Esophagus (tissue), 2 donors: Measurements from ENCODE around the gene SHROOM3. TPM values are rescaled to one million over a fixed set of nuclear protein-coding genes. Genes with fewer than 3 reads are reported as not detected.

Source experiments
- H3K27ac ChIP-seq, 2 donors: one replicate each; pipeline ENCODE4 v1.5.1; 2013; ENCODE audit warnings: low read depth in 2 of 2, mild to moderate bottlenecking in 2 of 2, inconsistent platforms in 1 of 2, low read length in 1 of 2, moderate library complexity in 1 of 2
- H3K27me3 ChIP-seq, 2 donors: one replicate each; pipeline ENCODE4 v1.6.1; 2013; ENCODE audit warnings: low read length in 2 of 2, control low read depth in 1 of 2, mild to moderate bottlenecking in 1 of 2; ENCODE audit not compliant: insufficient read depth in 2 of 2, control insufficient read depth in 1 of 2
- H3K36me3 ChIP-seq, 2 donors: one replicate each; pipeline ENCODE4 v1.6.1; 2013; ENCODE audit warnings: low read length in 1 of 2; ENCODE audit not compliant: control insufficient read depth in 2 of 2, insufficient read depth in 2 of 2
- H3K4me1 ChIP-seq, 2 donors: one replicate each; pipeline ENCODE4 v1.6.1; 2013; ENCODE audit warnings: low read length in 1 of 2; ENCODE audit not compliant: control insufficient read depth in 2 of 2, insufficient read depth in 2 of 2
- H3K4me3 ChIP-seq, 2 donors: one replicate each; pipeline ENCODE4 v1.5.1; 2013; ENCODE audit warnings: low read length in 2 of 2, mild to moderate bottlenecking in 2 of 2, low read depth in 1 of 2, moderate library complexity in 1 of 2
- H3K9me3 ChIP-seq, 2 donors: one replicate each; pipeline ENCODE4 v1.6.1; 2013; ENCODE audit warnings: mild to moderate bottlenecking in 2 of 2, low read depth in 1 of 2, low read length in 1 of 2, moderate library complexity in 1 of 2; ENCODE audit not compliant: control insufficient read depth in 2 of 2, insufficient read depth in 1 of 2
- WGBS, 2 donors: extraction: QIAGEN DNeasy Blood & Tissue Kit; methylation state at CpG; one replicate each; pipeline ENCODE4 v1.1.7; 2013; 5-methylcytosine and 5-hydroxymethylcytosine counted together
- polyA plus RNA-seq, 2 donors: library from polyadenylated mRNA; stranded (reverse); fragments of 200-250 nt; gene quantifications; one replicate each; pipeline ENCODE4 v1.2.3, GENCODE V29; 2013
- donor health status: healthy with polysubstance abuse.
- donor health status: Bipolar disorder and iron deficiency.

Gene SHROOM3
- polyA plus RNA-seq, 2 donors = 14.2 to 15.3 TPM

- Histone ChIP-seq H3K4me3 (no peak overlapping the region), H3K9me3 (no peaks in the 10 kb centered on the region), H3K27ac (no peak overlapping the region), H3K27me3 (no peaks in the 10 kb centered on the region), H3K36me3 (peaks cover 0 to under 1% of the 10 kb centered on the region in 2 donors), H3K4me1 (no peaks in the 10 kb centered on the region)
- WGBS, 2 donors = 80 to 89% methylated on average over 4 of the region's 4 CpGs
These were observed 348.8 kb downstream of the SHROOM3 start for GRCh38 chr4:76783836-76784235.

DNA sequence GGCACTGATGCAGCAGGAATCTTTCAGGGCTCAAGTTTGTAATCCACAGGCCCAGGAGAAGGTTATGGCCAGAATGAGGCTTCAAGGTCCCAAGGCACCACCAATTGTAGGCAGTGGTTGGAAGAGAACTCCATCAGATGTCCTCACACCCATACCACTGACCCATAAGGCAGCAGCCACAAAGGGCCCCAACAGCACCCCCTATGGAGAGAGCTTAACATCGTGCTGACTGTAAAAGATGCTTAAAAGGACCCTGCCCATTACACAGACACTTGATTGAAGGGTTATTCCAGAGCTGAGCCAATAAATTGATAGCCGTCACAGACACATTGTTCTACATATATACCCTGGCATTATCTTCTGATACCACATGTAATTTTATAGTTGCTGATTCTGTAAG, 349.2 kb downstream of the SHROOM3 start:
- Histone ChIP-seq H3K9me3 (no peaks in the 10 kb centered on the region), H3K4me3 (no peak overlapping the region), H3K27ac (no peak overlapping the region), H3K4me1 (no peaks in the 10 kb centered on the region), H3K27me3 (no peaks in the 10 kb centered on the region), H3K36me3 (no peaks in the 10 kb centered on the region)
- 86% methylated on average over 2 of the region's 2 CpGs for WGBS, 2 donors

DNA sequence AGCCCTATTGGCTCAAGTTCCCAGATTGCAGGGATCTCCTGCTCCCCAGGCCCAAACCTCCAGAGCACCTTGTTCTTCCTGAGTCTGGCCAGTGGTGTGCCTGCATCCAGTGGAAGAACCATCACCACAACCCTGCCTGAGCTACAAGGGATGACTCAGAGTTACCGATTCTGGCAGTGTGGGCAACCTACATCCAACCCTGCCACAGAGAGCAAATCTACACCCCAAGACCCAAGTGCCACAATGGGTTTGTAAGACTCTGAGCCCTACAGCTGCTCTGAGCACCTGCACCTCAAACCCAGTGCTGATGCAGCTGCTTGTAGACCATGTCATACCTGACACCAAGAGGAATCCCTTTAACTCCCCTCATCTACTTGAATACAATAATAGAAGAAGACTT, 352.9 kb downstream of the SHROOM3 start:
- Histone ChIP-seq H3K4me1 (no peaks in the 10 kb centered on the region), H3K27me3 (no peaks in the 10 kb centered on the region), H3K36me3 (no peaks in the 10 kb centered on the region), H3K4me3 (no peak overlapping the region), H3K9me3 (no peaks in the 10 kb centered on the region), H3K27ac (no peak overlapping the region)
- 93 to 100% methylated on average over 1 of the region's 1 CpG for WGBS, 2 donors

GRCh38 chr4:76790377-76790776, 355.3 kb downstream of the SHROOM3 start:
- Histone ChIP-seq H3K4me1 (no peaks in the 10 kb centered on the region), H3K27me3 (no peaks in the 10 kb centered on the region), H3K27ac (no peak overlapping the region), H3K4me3 (no peak overlapping the region), H3K9me3 (no peaks in the 10 kb centered on the region), H3K36me3 (no peaks in the 10 kb centered on the region)
- 81 to 90% methylated on average over 1 of the region's 1 CpG for WGBS, 2 donors

DNA sequence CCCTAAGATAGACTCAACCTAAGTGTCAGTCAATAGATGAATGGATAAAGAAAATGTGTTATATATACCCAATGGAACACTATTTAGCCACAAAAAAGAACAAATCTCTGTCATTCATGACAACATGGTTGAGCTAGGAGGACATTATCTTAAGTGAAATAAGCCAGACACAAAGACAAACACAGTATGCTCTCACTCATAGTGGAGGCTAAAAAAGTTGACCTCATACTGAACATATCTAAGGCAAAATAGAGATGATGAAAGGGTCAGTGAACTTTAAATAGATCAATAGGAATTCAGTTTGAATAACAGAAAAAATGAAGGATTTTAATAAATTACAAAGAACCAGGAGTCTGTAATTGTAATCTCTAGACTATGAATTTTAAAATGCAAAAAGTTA, 356.4 kb downstream of the SHROOM3 start:
- Histone ChIP-seq H3K27me3 (no peaks in the 10 kb centered on the region), H3K9me3 (no peaks in the 10 kb centered on the region)

GRCh38 chr4:76792418-76792817, 357.4 kb downstream of the SHROOM3 start:
- Histone ChIP-seq H3K27ac (no peak overlapping the region), H3K36me3 (no peaks in the 10 kb centered on the region), H3K27me3 (no peaks in the 10 kb centered on the region), H3K4me3 (no peak overlapping the region), H3K9me3 (no peaks in the 10 kb centered on the region), H3K4me1 (no peaks in the 10 kb centered on the region)

More for the DNA sequence above, 356.4 kb downstream of the SHROOM3 start:
- Histone ChIP-seq H3K27ac (no peak overlapping the region), H3K4me3 (no peak overlapping the region), H3K4me1 (no peaks in the 10 kb centered on the region), H3K36me3 (no peaks in the 10 kb centered on the region)

- H3K4me3 ChIP-seq = no peak overlapping the region
- H3K9me3 ChIP-seq = no peaks in the 10 kb centered on the region
- no peaks in the 10 kb centered on the region for H3K36me3 ChIP-seq
- H3K27me3 ChIP-seq = no peaks in the 10 kb centered on the region
- H3K27ac ChIP-seq = no peak overlapping the region
- H3K4me1 ChIP-seq = no peaks in the 10 kb centered on the region
These were observed 360.2 kb downstream of the SHROOM3 start for GRCh38 chr4:76795243-76795642.

DNA sequence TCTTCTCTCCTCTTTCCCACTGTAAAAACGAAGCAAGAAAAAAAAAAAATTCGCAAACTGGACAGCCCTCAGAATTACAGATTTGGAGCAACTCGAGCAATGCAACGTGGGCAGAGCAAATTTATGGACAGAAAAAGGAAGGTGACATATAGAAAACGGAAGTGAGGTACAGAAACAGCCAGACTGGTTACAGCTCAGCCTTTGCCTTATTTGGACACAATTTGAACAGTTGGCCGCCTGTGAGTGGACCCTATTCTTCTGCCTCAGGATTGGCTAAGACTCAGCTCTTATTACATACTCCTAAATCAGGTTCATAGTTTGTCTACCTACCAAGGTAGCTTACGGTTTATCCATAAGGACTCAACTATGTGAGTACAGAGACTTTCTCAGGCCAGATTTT, 364.1 kb downstream of the SHROOM3 start:
- Histone ChIP-seq H3K36me3 (no peaks in the 10 kb centered on the region), H3K4me3 (no peak overlapping the region), H3K4me1 (peaks cover 0 to 3% of the 10 kb centered on the region in 2 donors), H3K27ac (no peak overlapping the region), H3K9me3 (no peaks in the 10 kb centered on the region), H3K27me3 (no peaks in the 10 kb centered on the region)
- WGBS, 2 donors = 69 to 72% methylated on average over 7 of the region's 7 CpGs

DNA sequence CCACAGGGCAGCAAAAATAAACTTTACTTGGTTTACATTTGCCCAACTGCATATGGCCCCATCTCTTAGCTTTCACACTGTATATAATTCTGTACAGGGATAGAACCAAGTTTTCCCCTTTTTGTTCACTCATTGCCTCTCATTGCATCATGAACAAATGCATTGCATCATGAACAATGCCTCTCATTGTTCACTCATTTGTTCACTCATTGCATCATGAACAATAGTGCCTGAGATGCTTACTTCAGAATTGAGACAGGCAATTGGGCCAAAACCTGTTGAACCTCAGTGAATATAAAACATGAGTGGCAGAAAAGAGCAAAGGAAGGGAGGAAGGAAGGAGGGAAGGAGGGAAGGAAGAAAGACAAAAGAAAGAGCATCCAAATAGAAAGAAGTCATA, 364.7 kb downstream of the SHROOM3 start:
- Histone ChIP-seq H3K9me3 (no peaks in the 10 kb centered on the region), H3K27ac (no peak overlapping the region), H3K4me1 (peaks cover 0 to 3% of the 10 kb centered on the region in 2 donors), H3K4me3 (no peak overlapping the region), H3K27me3 (no peaks in the 10 kb centered on the region), H3K36me3 (no peaks in the 10 kb centered on the region)

DNA sequence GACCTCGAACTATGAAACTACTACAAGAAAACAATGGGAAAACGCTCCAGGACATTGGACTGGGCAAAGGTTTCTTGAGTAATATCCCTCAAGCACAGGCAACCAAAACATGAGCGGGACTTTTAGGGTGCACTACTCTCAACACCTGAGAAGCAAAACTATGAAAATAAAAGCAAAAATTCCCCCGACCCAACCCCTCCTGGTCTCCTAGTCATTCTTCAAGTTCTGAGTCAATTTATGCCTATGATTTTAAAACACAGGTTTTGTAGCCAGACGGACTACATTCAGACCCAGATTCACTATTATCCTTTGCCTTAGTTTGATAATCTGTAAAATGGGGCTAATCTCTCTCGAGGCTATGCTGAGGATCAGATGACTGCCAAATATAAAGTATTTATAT, 365.9 kb downstream of the SHROOM3 start:
- no peaks in the 10 kb centered on the region for H3K27me3 ChIP-seq
- H3K4me1 ChIP-seq = peaks cover 0 to 3% of the 10 kb centered on the region in 2 donors
- WGBS, 2 donors = 73 to 74% methylated on average over 6 of the region's 6 CpGs
- no peaks in the 10 kb centered on the region for H3K36me3 ChIP-seq
- no peak overlapping the region for H3K27ac ChIP-seq
- H3K4me3 ChIP-seq = no peak overlapping the region
- no peaks in the 10 kb centered on the region for H3K9me3 ChIP-seq
